IPS DF 6.9 (cell line): Measurements from ENCODE around the gene RASD1.

Experiments used
- DNase-seq: peaks from one replicate; pipeline ENCODE4 v3.0.0-alpha.2; 2013; ENCODE audit warnings: low read depth, low spot score
- H3K27ac ChIP-seq: one replicate; pipeline ENCODE4 v1.5.1; 2013; ENCODE audit warnings: low read length, control low read depth
- H3K27me3 ChIP-seq: 2 replicates; pipeline ENCODE4 v1.6.1; 2013; ENCODE audit warnings: mild to moderate bottlenecking, low read length; ENCODE audit not compliant: control insufficient read depth, insufficient read depth
- H3K36me3 ChIP-seq: 2 replicates; pipeline ENCODE4 v1.6.1; 2013; ENCODE audit warnings: low read length; ENCODE audit not compliant: control insufficient read depth, insufficient read depth
- H3K4me1 ChIP-seq: 2 replicates; pipeline ENCODE4 v1.6.1; 2013; ENCODE audit warnings: low read length; ENCODE audit not compliant: control insufficient read depth, insufficient read depth
- H3K4me3 ChIP-seq: 2 replicates; pipeline ENCODE4 v1.5.1; 2013; ENCODE audit warnings: mild to moderate bottlenecking, low read length
- H3K9me3 ChIP-seq: 2 replicates; pipeline ENCODE4 v1.6.1; 2013; ENCODE audit warnings: low read length, inconsistent platforms; ENCODE audit not compliant: control insufficient read depth, insufficient read depth
- WGBS: extraction: QIAGEN DNeasy Blood & Tissue Kit; methylation state at CpG from one replicate; pipeline ENCODE4 v1.1.7; 2013; ENCODE audit warnings: mixed read lengths, missing lambda C conversion rate; ENCODE audit not compliant: insufficient read length, insufficient coverage; 5-methylcytosine and 5-hydroxymethylcytosine counted together

Gene RASD1

DNA sequence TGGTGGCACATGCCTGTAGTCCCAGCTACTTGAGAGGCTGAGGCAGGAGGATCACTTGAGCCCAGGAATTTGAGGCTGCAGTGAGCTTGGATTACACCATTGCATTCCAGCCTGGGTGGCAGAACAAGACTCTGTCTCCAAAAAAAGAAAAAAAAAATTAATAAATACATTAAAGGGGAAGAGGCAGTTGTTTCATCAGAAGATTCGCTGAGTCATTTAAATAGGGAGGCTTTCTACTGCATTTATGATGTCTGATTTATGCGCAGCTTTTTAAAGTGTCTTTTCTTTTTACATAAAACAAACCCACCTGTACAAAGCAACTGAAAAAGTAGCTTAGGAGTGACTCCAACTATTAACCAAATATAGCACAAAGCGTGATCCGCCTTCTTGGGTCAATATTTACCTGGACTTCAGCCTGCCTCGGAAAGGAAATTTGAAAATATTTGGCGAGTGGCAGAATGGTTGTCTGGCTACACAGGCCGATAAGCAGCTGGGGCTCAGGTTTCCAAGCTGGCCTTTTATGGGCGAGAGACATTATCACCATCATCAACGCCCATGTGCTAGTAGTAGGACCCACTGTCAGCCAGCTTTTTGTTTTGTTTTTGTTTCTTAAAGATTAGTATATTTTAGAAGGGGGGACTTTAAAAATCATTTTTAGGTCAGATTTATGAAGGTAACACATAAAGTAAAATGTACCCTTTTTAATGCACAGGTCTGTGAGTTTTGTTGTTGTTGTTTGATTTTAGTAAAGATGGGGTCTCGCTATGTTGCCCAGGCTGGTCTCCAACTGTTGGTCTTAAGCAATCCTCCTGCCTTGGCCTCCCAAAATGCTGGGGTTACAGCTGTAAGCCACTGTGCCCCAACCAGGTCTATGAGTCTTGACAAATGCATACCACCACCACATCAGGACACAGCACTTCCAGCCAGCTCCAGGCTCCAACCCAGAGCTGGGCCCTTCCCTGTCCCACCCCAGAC lies 42.5 kb upstream of the RASD1 start:
- no peak for DNase-seq
- Histone ChIP-seq H3K27ac (no peak overlapping the region), H3K36me3 (no peaks in the 10 kb centered on the region), H3K4me3 (no peak overlapping the region), H3K27me3 (no peaks in the 10 kb centered on the region), H3K9me3 (no peaks in the 10 kb centered on the region), H3K4me1 (no peaks in the 10 kb centered on the region)
- WGBS = no CpG with 5 or more reads among the region's 10 CpGs

GRCh38 chr17:17537311-17538099 lies 41.3 kb upstream of the RASD1 start:
- no CpG with 5 or more reads among the region's 15 CpGs for WGBS
- Histone ChIP-seq H3K9me3 (no peaks in the 10 kb centered on the region), H3K27me3 (no peaks in the 10 kb centered on the region), H3K36me3 (no peaks in the 10 kb centered on the region), H3K4me3 (no peak overlapping the region), H3K4me1 (no peaks in the 10 kb centered on the region), H3K27ac (no peak overlapping the region)
- DNase-seq = no peak

- H3K27ac ChIP-seq = no peak overlapping the region
- no peaks in the 10 kb centered on the region for H3K9me3 ChIP-seq
- H3K4me1 ChIP-seq = no peaks in the 10 kb centered on the region
- no peaks in the 10 kb centered on the region for H3K36me3 ChIP-seq
- DNase-seq = no peak
- no peak overlapping the region for H3K4me3 ChIP-seq
- no CpG with 5 or more reads among the region's 15 CpGs for WGBS
- no peaks in the 10 kb centered on the region for H3K27me3 ChIP-seq
Measured at GRCh38 chr17:17536702-17537101, 40.5 kb upstream of the RASD1 start.

DNA sequence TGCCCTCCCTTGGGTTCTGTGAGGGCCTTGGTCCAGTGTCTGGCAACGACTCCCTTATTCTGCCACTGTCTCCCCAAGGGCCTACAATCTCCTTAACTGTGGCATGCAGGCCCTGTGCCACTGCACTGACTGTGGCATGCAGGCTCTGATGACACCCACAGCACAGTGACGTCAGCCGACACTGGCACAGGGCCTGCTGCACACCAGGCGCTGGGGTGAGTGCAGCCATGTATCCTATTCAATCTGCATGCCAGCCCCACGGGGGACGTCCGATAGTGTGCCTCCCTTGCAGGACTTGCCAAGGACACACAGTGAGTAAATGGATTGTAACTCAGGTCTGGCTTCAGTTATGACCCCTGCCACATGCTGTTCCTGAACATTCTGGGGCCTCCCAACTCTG lies 39.8 kb upstream of the RASD1 start:
- H3K4me3 ChIP-seq = no peak overlapping the region
- no CpG with 5 or more reads among the region's 7 CpGs for WGBS
- no peaks in the 10 kb centered on the region for H3K36me3 ChIP-seq
- H3K27ac ChIP-seq = no peak overlapping the region
- no peak for DNase-seq
- H3K4me1 ChIP-seq = no peaks in the 10 kb centered on the region
- no peaks in the 10 kb centered on the region for H3K9me3 ChIP-seq
- H3K27me3 ChIP-seq = no peaks in the 10 kb centered on the region

DNA sequence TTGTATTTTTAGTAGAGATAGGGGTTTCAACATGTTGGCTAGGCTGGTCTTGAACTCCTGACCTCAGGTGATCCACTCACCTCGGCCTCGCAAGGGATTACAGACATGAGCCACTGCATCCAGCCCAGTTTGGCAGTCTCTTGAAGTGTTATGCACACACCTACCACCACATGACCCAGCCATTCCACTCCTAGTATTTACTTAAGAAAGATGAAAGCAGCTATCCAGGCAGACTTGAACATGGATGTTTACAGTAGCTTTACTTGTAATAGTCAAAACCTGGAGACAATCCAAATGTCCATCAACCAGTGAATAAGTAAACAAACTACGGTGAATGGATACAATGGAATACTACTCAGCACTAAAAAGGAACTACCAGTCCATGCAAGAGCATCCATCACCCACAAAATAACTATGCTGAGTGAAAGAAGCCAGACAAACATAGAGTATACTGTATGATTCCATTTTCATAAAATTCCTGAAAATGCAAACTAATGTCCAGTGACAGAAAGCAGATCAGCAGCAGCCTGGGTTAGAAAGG lies 37.8 kb upstream of the RASD1 start:
- no peaks in the 10 kb centered on the region for H3K4me1 ChIP-seq
- H3K27ac ChIP-seq = no peak overlapping the region
- no peaks in the 10 kb centered on the region for H3K36me3 ChIP-seq
- no peak for DNase-seq
- H3K9me3 ChIP-seq = no peaks in the 10 kb centered on the region
- H3K4me3 ChIP-seq = no peak overlapping the region
- no peaks in the 10 kb centered on the region for H3K27me3 ChIP-seq
- no CpG with 5 or more reads among the region's 3 CpGs for WGBS

DNA sequence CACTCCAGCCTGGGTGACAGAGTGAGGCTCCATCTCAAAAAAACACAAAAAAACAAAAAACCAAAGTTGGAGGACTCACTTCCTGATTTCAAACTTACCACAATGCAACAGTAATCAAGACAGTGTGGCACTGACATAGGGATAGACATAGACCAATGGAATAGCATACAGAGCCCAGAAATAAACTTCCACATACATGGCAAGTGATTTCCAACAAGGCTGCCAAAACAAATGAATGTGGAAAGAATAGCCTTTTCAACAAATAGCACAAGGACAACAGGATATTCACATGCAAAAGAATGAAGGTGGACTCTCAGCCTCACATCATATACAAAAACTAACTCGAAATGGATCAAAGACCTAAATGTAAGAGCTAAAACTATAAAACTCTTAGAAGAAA lies 36.8 kb upstream of the RASD1 start:
- no peaks in the 10 kb centered on the region for H3K27me3 ChIP-seq
- no peaks in the 10 kb centered on the region; the same call in 1 of the 2 replicates for H3K4me1 ChIP-seq
- WGBS = no CpG with 5 or more reads among the region's 1 CpG
- H3K36me3 ChIP-seq = no peaks in the 10 kb centered on the region
- H3K4me3 ChIP-seq = no peak overlapping the region
- no peak for DNase-seq
- H3K27ac ChIP-seq = no peak overlapping the region
- H3K9me3 ChIP-seq = no peaks in the 10 kb centered on the region

GRCh38 chr17:17531156-17531555 lies 35.0 kb upstream of the RASD1 start:
- Histone ChIP-seq H3K4me1 (no peaks in the 10 kb centered on the region; the same call in 1 of the 2 replicates), H3K4me3 (no peak overlapping the region), H3K9me3 (no peaks in the 10 kb centered on the region), H3K27ac (no peak overlapping the region), H3K27me3 (no peaks in the 10 kb centered on the region), H3K36me3 (no peaks in the 10 kb centered on the region)
- DNase-seq = no peak
- whole genome bisulfite sequencing = no CpG with 5 or more reads among the region's 4 CpGs

- no peak overlapping the region for H3K4me3 ChIP-seq
- no peak for DNase-seq
- H3K4me1 ChIP-seq = peaks cover 2% of the 10 kb centered on the region; the same call in 1 of the 2 replicates
- no peaks in the 10 kb centered on the region for H3K9me3 ChIP-seq
- no peaks in the 10 kb centered on the region for H3K27me3 ChIP-seq
- no peaks in the 10 kb centered on the region for H3K36me3 ChIP-seq
- WGBS = no CpG with 5 or more reads among the region's 22 CpGs
- no peak overlapping the region for H3K27ac ChIP-seq
Measured at GRCh38 chr17:17528696-17529652, 32.8 kb upstream of the RASD1 start.

DNA sequence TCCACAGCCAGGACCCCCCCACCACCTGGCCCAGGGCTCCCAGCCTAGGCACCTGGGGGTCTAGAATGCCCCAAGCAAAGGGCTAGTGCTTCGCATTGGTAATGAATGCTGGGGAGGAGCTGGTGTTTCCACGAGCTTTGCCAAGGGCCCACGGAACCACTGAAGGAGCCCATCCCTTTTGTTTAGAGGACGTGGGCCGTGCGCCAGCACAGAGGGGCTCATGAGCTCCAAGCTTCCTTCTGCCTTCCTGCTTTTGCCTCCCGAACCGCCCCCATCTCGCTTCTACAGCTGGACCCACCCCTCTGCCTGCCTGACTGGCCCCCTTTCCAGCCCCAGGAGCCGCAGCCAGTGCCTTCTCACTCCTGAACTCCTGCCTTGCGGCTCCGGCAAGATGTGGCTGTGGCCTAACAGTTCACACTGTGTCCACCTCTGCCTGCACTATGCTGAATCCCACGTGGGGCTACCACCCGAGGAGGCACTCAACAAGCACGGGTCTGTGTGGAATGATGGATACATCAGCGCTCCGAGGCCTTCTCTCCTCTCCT lies 31.8 kb upstream of the RASD1 start:
- no peaks in the 10 kb centered on the region for H3K9me3 ChIP-seq
- H3K4me3 ChIP-seq = no peak overlapping the region
- no CpG with 5 or more reads among the region's 17 CpGs for WGBS
- H3K27me3 ChIP-seq = no peaks in the 10 kb centered on the region
- no peaks in the 10 kb centered on the region for H3K36me3 ChIP-seq
- no peak overlapping the region for H3K27ac ChIP-seq
- H3K4me1 ChIP-seq = peaks cover 7% of the 10 kb centered on the region; the same call in 1 of the 2 replicates
- no peak for DNase-seq
